Measurements from ENCODE around the gene HEG1.

Gene HEG1

DNA sequence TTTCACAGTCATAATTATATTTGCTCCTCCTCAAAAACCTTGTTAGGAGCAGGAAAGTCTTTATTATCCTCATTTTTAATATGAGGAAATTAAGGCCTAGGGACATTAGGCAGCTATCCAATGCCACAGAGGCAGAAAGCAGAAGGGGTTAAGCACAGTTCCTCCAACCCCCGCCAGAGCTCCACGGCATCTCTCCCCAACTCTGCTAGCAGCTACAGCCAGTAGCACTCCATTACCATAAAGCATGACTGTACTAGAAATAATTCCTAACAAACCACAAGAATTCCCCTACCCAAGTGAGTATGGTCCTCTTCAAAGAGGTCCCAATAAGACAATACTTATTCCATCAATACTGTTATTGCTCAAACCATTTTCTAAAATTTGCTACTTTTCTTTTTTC, 9.8 kb downstream of the HEG1 start:
- peak in 1 of 2 experiments; percentile 50 for DNase-seq

DNA sequence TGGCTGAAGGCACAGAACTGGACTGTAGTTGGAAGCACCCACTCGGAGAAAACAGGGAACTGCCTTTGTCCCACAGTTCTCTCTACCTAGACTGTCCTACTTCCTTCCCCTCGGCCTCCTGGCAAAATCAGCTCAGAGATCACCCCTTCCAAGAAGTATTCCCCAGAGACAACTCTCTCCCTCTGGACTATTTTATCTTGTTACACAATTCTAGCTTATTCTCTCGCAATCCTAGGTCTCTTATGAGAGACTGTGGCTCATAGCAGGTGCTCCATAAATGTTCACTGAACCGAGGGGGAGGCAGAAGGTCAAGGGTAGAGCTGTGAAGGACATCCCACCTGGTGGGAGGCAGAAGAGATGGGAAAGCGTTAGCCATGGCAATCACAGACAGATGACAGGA, 10.6 kb downstream of the HEG1 start:
- no peak for DNase-seq

- DNase-seq, result no peak
These were observed 12.1 kb downstream of the HEG1 start for GRCh38 chr3:125043599-125044151.

GRCh38 chr3:125042725-125043406, 12.9 kb downstream of the HEG1 start:
- DNase-seq, result no peak

DNA sequence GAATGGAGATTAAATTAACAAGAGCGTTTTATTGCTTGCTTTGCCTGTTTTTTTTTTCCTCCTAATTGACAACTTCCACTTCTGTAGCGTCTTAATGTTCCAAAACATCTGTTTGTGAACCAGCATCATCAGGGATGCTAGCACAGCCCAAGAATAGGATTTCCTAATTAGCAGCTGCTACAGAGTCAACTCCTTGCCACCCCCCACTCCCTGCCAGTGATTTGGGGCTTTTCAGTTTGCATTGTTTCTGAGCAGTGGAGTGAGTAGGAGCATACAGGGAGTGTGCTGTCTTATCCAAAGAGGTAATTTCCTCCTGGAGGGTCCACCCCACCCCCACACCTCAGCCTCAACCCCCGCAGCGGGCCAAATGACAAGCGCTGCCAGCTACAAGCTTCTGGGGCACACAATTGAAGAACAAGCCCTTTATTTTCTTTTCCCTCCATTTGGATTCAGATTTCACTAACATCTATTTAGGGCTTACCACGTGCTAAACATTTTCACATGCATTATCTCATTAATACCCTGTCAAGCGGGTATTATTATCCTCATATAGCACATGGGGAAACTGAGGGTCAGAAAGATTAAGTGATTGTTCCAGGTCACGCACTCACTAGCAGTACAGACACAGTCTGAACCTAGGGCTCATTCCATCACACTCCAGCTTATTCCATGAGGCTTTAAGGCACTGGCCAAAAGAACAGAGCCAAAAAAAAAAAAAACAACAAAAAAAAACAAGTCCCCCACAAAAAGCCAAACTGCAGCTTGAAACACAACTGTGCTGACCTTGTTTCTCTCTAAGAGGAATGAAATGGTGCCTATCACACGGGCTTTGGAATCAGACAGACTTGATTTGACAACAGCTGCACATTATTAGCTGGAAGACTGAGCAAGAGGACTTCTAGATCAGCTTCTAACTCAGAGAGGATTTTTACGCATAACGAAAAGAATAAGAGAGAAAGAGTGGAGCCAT, 16.4 kb downstream of the HEG1 start:
- DNase-seq, result no peak

GRCh38 chr3:125037498-125038150, 18.2 kb downstream of the HEG1 start:
- DNase-seq, result no peak

GRCh38 chr3:125035217-125035616, 20.6 kb downstream of the HEG1 start:
- no peak for DNase-seq

GRCh38 chr3:125033616-125034015, 22.2 kb downstream of the HEG1 start:
- DNase-seq, result no peak

- no peak for DNase-seq
These were observed 22.7 kb downstream of the HEG1 start for GRCh38 chr3:125033135-125033534.

DNA sequence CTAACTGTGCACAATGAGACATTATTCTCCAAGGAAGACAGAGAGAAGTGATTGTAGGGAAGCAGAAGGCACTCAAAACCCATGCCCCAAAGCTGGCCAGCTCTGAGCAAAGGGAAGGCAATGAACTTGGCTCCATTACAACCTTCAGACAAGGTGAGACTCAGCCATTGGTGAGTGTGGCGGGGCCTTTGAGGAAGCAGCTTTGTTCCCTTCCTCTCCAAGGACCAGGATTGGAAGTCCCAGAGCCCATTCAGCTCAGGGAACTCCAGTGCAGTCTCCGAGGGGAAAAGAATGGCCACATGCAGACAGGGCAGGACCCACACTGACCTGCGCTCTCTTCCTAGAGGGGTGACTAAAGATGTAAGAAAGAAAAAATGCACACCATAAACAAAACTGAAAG, 23.1 kb downstream of the HEG1 start:
- no peak for DNase-seq

- peak in 1 of 2 experiments; percentile 12 for DNase-seq
These were observed 23.6 kb downstream of the HEG1 start for GRCh38 chr3:125032100-125032643.

- no peak for DNase-seq
These were observed 24.3 kb downstream of the HEG1 start for GRCh38 chr3:125031544-125031943.

GRCh38 chr3:125028657-125029056, 27.1 kb downstream of the HEG1 start:
- DNase-seq, result no peak

- DNase-seq, result no peak
These were observed 30.2 kb downstream of the HEG1 start for GRCh38 chr3:125025642-125026041.

GRCh38 chr3:125024817-125025216, 31.0 kb downstream of the HEG1 start:
- DNase-seq, result no peak

GRCh38 chr3:125023833-125024555, 31.8 kb downstream of the HEG1 start:
- DNase-seq, result no peak

- no peak for DNase-seq
These were observed 33.6 kb downstream of the HEG1 start for GRCh38 chr3:125022206-125022605.

DNA sequence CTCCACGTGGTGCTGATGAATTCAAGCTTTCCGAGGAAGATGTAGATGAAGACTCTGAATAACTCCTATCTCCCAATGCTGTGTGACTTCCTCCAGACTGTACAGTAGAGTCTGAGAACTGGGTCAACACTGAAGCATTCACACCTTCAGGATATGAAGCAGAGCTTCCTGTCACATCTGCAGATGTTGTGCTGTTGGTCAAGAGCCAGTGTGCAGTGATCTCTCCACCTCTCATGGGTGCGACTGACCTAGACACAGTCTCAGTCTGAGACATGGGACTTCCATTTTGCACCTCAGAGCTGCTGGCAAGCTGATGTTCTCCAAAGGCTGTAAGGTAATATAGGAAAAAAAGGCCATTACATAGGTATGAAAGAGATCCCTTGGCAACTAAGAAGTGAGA, 36.5 kb downstream of the HEG1 start:
- no peak for DNase-seq

- no peak for DNase-seq
These were observed 38.4 kb downstream of the HEG1 start for GRCh38 chr3:125017406-125017805.

GRCh38 chr3:125014570-125015179, 41.1 kb downstream of the HEG1 start:
- DNase-seq, result no peak

- DNase-seq, result no peak
These were observed 42.7 kb downstream of the HEG1 start for GRCh38 chr3:125013095-125013494.

DNA sequence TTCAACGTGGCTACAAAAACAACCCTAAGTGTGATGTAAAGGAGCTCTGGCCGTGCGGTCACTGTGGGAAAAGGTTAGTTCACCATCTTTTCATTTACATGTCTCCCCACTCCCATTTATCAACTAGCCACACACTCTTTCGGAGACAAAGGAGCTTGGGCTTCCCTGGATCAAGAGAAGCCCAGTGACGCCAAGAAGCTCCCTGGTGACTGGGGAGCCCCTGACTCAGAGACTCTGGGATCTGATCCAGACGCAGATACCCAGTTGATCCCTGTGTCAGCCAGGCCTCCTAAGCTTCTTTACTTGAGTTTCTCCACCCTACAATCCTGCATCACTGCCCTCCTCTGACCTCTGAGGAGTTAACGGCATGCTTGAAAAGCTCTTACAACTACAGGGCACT, 43.9 kb downstream of the HEG1 start:
- DNase-seq, result no peak

Measured in SW 1271 (cell line).